K562 (cell line): Measurements from ENCODE around the gene TSPAN1. TPM values are rescaled to one million over a fixed set of nuclear protein-coding genes. Genes with fewer than 3 reads are reported as not detected.

Experiments
- BCOR ChIP-seq: fragments of 450-650 bp; IDR thresholded peaks from 2 replicates; pipeline ENCODE4 v1.6.1; 2016
- CBFB ChIP-seq: sonication (generic); formaldehyde crosslinking; IDR thresholded peaks from 2 replicates; pipeline ENCODE4 v1.4.0; 2020; ENCODE audit warnings: mild to moderate bottlenecking, missing genetic modification reagents
- CBX1 ChIP-seq: sonication (generic); IDR thresholded peaks from 2 replicates; pipeline ENCODE4 v1.6.1; 2016; ENCODE audit warnings: antibody characterized with exemption, low read depth, mild to moderate bottlenecking
- CHD1 ChIP-seq: fragments of 200-600 bp; sonication (generic); IDR thresholded peaks from one replicate; pipeline ENCODE4 v1.6.1; 2012; ENCODE audit warnings: mild to moderate bottlenecking, moderate library complexity, low read length, inconsistent platforms
- EWSR1 ChIP-seq: fragments of 450-650 bp; IDR thresholded peaks from 2 replicates; pipeline ENCODE4 v1.6.1; 2018; ENCODE audit warnings: borderline replicate concordance, mild to moderate bottlenecking, low read depth, moderate library complexity; ENCODE audit not compliant: partially characterized antibody
- FUS ChIP-seq: fragments of 200-400 bp; formaldehyde crosslinking; optimal IDR thresholded peaks from 2 replicates; pipeline ENCODE3; 2017; ENCODE audit warnings: low read depth, low read length
- HCFC1 ChIP-seq: IDR thresholded peaks from 2 replicates; pipeline ENCODE4 v1.6.1; 2012; ENCODE audit warnings: low read depth, low read length, improper control_type of control experiment
- HDAC1 ChIP-seq, 2 experiments: fragments of 450-650 bp; IDR thresholded peaks; 2 replicates each; pipeline ENCODE4 v1.6.1; 2016 to 2017; ENCODE audit warnings: inconsistent platforms in 1 of 2, mild to moderate bottlenecking in 1 of 2, moderate library complexity in 1 of 2
- HNRNPUL1 ChIP-seq: fragments of 200-400 bp; formaldehyde crosslinking; IDR thresholded peaks from 2 replicates; pipeline ENCODE4 v1.6.1; 2017; ENCODE audit warnings: low read length
- MAZ ChIP-seq, 2 experiments: fragments of 450-650 bp in 1 of 2; sonication (generic) in 1 of 2; formaldehyde crosslinking; IDR thresholded peaks in 1 of 2; conservative IDR thresholded peaks in 1 of 2; 2 replicates each; pipeline versions ENCODE4 v1.4.0 to v1.5.0; 2020; ENCODE audit warnings: mild to moderate bottlenecking in 1 of 2, missing genetic modification reagents in 1 of 2
- MYC ChIP-seq, 2 experiments: fragments of 250-450 bp in 1 of 2; sonication (Bioruptor Pico) in 1 of 2; IDR thresholded peaks; 2 replicates each; pipeline versions ENCODE4 v1.5.1 to v1.6.1; 2012 to 2021; ENCODE audit warnings: low read depth in 2 of 2, borderline replicate concordance in 1 of 2, improper control_type of control experiment in 1 of 2, low read length in 1 of 2, mild to moderate bottlenecking in 1 of 2, moderate library complexity in 1 of 2
- MYNN ChIP-seq, 2 experiments: sonication (generic); formaldehyde crosslinking in 1 of 2; IDR thresholded peaks; 2 replicates each; pipeline versions ENCODE4 v1.5.0 to v1.6.1; 2016 to 2020; ENCODE audit warnings: antibody characterized with exemption in 1 of 2, missing genetic modification reagents in 1 of 2
- NFRKB ChIP-seq: fragments of 450-650 bp; IDR thresholded peaks from 2 replicates; pipeline ENCODE4 v1.6.1; 2016; ENCODE audit warnings: low read depth
- NR2C2 ChIP-seq, 2 experiments: fragments of 200-800 bp in 1 of 2; sonication (Bioruptor generic) in 1 of 2; sonication (generic) in 1 of 2; formaldehyde crosslinking in 1 of 2; IDR thresholded peaks; 2 replicates each; pipeline versions ENCODE4 v1.6.1 to v1.8.0; 2016 to 2022; ENCODE audit warnings: mild to moderate bottlenecking in 1 of 2, missing compliant biosample characterization in 1 of 2, missing genetic modification characterization in 1 of 2, missing genetic modification reagents in 1 of 2
- PPARD ChIP-seq: fragments of 250-450 bp; sonication (Bioruptor Pico); IDR thresholded peaks from 2 replicates; pipeline ENCODE4 v1.8.0; 2022; ENCODE audit warnings: inconsistent platforms, mild to moderate bottlenecking, moderate library complexity
- SUPT5H ChIP-seq: fragments of 450-650 bp; IDR thresholded peaks from 2 replicates; pipeline ENCODE4 v1.6.1; 2016
- TARDBP ChIP-seq: fragments of 450-650 bp; IDR thresholded peaks from 2 replicates; pipeline ENCODE4 v1.6.1; 2016
- TCF7L2 ChIP-seq: fragments of 150-350 bp; IDR thresholded peaks from 2 replicates; pipeline ENCODE4 v1.6.1; 2016; ENCODE audit warnings: low read depth, mild to moderate bottlenecking, low read length, moderate library complexity
- ZBTB34 ChIP-seq: fragments of 250-450 bp; sonication (Bioruptor Pico); IDR thresholded peaks from 2 replicates; pipeline ENCODE4 v1.8.0; 2021; ENCODE audit warnings: mild to moderate bottlenecking, moderate library complexity
- ZNF431 ChIP-seq: sonication (generic); formaldehyde crosslinking; IDR thresholded peaks from 2 replicates; pipeline ENCODE4 v1.8.0; 2022; ENCODE audit warnings: mild to moderate bottlenecking, missing genetic modification reagents
- polyA plus RNA-seq, 8 experiments: library from polyadenylated mRNA; depleted of rRNA in 4 of 8; stranded (reverse) in 5 of 8; unstranded in 3 of 8; fragments of >200 nt; fragmentation: Nextera tagmentation in 2 of 8; fragmentation: Illumina TruSeq in 1 of 8; extraction: Ambion mirVana in 2 of 8; extraction: Trizol in 1 of 8; gene quantifications; 2 replicates each; pipeline versions ENCODE4 v1.2.1 to v1.2.3, GENCODE V29; 2011 to 2014; ENCODE audit warnings: inconsistent platforms in 1 of 8, missing spikeins in 1 of 8
- total RNA-seq, 7 experiments: library from RNA; depleted of rRNA in 6 of 7; stranded (reverse); fragments of >200 nt in 6 of 7; fragmentation: Illumina TruSeq in 2 of 7; extraction: Trizol in 2 of 7; gene quantifications; 2 replicates each; pipeline versions ENCODE4 v1.2.1 to v1.2.3, GENCODE V29; 2011 to 2021; ENCODE audit warnings: low replicate concordance in 1 of 7
- TF ChIP-seq, protein P1 (sequence below), 3 experiments: IDR thresholded peaks in 2 of 3; conservative IDR thresholded peaks in 1 of 3; 2 replicates each; pipeline ENCODE4 v1.5.1; 2011 to 2012; ENCODE audit warnings: low read length in 3 of 3, mild to moderate bottlenecking in 3 of 3, control low read depth in 2 of 3, improper control_type of control experiment in 1 of 3, inconsistent platforms in 1 of 3, low read depth in 1 of 3, mixed read lengths in 1 of 3, moderate library complexity in 1 of 3; ENCODE audit not compliant: insufficient read depth in 2 of 3
- TF ChIP-seq, protein P2 (sequence below): fragments of 250-450 bp; sonication (Bioruptor Pico); IDR thresholded peaks from 2 replicates; pipeline ENCODE4 v1.9.0; 2021; ENCODE audit warnings: mild to moderate bottlenecking, inconsistent platforms

The TSPAN1 gene
- total and polyA plus RNA-seq, 9 of the 15 experiments (the other 6 are each of a cell fraction or from before 2014, with no cell fraction given) = 0.58 TPM; not detected in 8

- TF ChIP-seq ZBTB34 = no peak
- TF ChIP-seq, protein P1, sequence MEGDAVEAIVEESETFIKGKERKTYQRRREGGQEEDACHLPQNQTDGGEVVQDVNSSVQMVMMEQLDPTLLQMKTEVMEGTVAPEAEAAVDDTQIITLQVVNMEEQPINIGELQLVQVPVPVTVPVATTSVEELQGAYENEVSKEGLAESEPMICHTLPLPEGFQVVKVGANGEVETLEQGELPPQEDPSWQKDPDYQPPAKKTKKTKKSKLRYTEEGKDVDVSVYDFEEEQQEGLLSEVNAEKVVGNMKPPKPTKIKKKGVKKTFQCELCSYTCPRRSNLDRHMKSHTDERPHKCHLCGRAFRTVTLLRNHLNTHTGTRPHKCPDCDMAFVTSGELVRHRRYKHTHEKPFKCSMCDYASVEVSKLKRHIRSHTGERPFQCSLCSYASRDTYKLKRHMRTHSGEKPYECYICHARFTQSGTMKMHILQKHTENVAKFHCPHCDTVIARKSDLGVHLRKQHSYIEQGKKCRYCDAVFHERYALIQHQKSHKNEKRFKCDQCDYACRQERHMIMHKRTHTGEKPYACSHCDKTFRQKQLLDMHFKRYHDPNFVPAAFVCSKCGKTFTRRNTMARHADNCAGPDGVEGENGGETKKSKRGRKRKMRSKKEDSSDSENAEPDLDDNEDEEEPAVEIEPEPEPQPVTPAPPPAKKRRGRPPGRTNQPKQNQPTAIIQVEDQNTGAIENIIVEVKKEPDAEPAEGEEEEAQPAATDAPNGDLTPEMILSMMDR (IDR thresholded peaks at IDR 0.05 in 2 of 3, conservative IDR thresholded peaks at IDR 0.05 in 1 of 3; ENCODE audit: insufficient read depth in 2 of 3, low read depth in 1 of 3, low read length in 3 of 3) = peak; percentile 32 to 59 (median 56); a peak in 5 of 6 replicates
- no peak for TF ChIP-seq EWSR1
- TF ChIP-seq PPARD (CRISPR knock-in tag) = no peak
- no peak for TF ChIP-seq HCFC1
- no peak for TF ChIP-seq TARDBP
- no peak for TF ChIP-seq HNRNPUL1
- TF ChIP-seq SUPT5H = peak; percentile 80
- TF ChIP-seq CHD1 = no peak
- peak in 1 of 2 experiments; percentile 79; a peak in 2 of 4 replicates for TF ChIP-seq HDAC1 (IDR thresholded peaks at IDR 0.05)
- peak; percentile 55; the same call in 1 of the 2 replicates for TF ChIP-seq NFRKB
- peak; percentile 42 for TF ChIP-seq MYC (IDR thresholded peaks at IDR 0.05; ENCODE audit: low read depth, low read length)
- TF ChIP-seq MYC (CRISPR knock-in tag; IDR thresholded peaks at IDR 0.05; ENCODE audit: borderline replicate concordance, low read depth) = no peak
- TF ChIP-seq, protein P2, sequence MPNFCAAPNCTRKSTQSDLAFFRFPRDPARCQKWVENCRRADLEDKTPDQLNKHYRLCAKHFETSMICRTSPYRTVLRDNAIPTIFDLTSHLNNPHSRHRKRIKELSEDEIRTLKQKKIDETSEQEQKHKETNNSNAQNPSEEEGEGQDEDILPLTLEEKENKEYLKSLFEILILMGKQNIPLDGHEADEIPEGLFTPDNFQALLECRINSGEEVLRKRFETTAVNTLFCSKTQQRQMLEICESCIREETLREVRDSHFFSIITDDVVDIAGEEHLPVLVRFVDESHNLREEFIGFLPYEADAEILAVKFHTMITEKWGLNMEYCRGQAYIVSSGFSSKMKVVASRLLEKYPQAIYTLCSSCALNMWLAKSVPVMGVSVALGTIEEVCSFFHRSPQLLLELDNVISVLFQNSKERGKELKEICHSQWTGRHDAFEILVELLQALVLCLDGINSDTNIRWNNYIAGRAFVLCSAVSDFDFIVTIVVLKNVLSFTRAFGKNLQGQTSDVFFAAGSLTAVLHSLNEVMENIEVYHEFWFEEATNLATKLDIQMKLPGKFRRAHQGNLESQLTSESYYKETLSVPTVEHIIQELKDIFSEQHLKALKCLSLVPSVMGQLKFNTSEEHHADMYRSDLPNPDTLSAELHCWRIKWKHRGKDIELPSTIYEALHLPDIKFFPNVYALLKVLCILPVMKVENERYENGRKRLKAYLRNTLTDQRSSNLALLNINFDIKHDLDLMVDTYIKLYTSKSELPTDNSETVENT (CRISPR knock-in tag) = peak; percentile 77; the same call in 1 of the 2 replicates
- peak; percentile 68 for TF ChIP-seq NR2C2 (CRISPR knock-in tag; IDR thresholded peaks at IDR 0.05)
- TF ChIP-seq NR2C2 (tag; IDR thresholded peaks at IDR 0.05) = peak; percentile 98
- no peak for TF ChIP-seq TCF7L2
- TF ChIP-seq BCOR = peak; percentile 99
- peak; percentile 38 to 50; a peak in 2 of 4 replicates for TF ChIP-seq MAZ (CRISPR knock-in tag; conservative IDR thresholded peaks at IDR 0.05 in 1 of 2, IDR thresholded peaks at IDR 0.05 in 1 of 2)
- no peak for TF ChIP-seq MYNN (IDR thresholded peaks at IDR 0.05)
- no peak for TF ChIP-seq MYNN (CRISPR knock-in tag; IDR thresholded peaks at IDR 0.05)
- peak; percentile 26; the same call in 1 of the 2 replicates for TF ChIP-seq ZNF431 (CRISPR knock-in tag)
- TF ChIP-seq CBFB = no peak
- TF ChIP-seq CBX1 = 0 out of 2 replicates have a peak, but pooled peaks have one; percentile 52
- no peak for TF ChIP-seq FUS
Measured at GRCh38 chr1:46197964-46198811, 23.3 kb downstream of the TSPAN1 start, which contains the start of gene POMGNT1 (continued).
